HCT116 (cell line): ENCODE measurements around the gene MAN2B2. TPM values are rescaled to one million over a fixed set of nuclear protein-coding genes. Genes with fewer than 3 reads are reported as not detected.

Source experiments
- ATAC-seq: fragments of 200-7000 bp; cut with Tn5 transposase; 2 replicates; pipeline ENCODE4 v1.9.1; 2020; ENCODE audit warnings: mild to moderate bottlenecking, moderate library complexity
- BruUV-seq: library from RNA; stranded (reverse); fragments of 400-500 nt; replicated peaks from 2 replicates; lab custom pipeline; 2021; lab: Mats Ljungman, UMichigan
- CTCF ChIA-PET: fragments of 300-600 bp; sonication (Branson Sonifier 250); formaldehyde crosslinking; loops from one replicate; lab custom pipeline; 2021; ENCODE audit warnings: antibody characterized with exemption; lab: Charles Lee
- POLR2A ChIA-PET: fragments of 300-600, 350-600 bp; sonication (Branson Sonifier 250); formaldehyde crosslinking; loops from one replicate; lab custom pipeline; 2021; ENCODE audit warnings: antibody characterized with exemption; lab: Charles Lee
- RAD21 ChIA-PET, 2 experiments: fragments of 300-600 bp; sonication (Branson Sonifier 250); formaldehyde crosslinking; loops; one replicate each; lab custom pipeline; 2023; ENCODE audit warnings: low total read pairs in 2 of 2; ENCODE audit not compliant: uncharacterized antibody in 2 of 2, unreplicated experiment in 2 of 2, low non-redundant PET in 1 of 2; lab: Charles Lee
- DNase-seq: peaks from one replicate; pipeline ENCODE4 v3.0.0-alpha.2; 2010; ENCODE audit warnings: low read depth, low spot score
- H2AFZ ChIP-seq: fragments of 200-600 bp; shearing (Covaris generic), sonication (generic); 2 replicates; pipeline ENCODE4 v1.6.1; 2017; ENCODE audit warnings: low read depth, mixed run types, mixed read lengths, antibody characterized with exemption, low read length; ENCODE audit not compliant: poor library complexity, severe bottlenecking
- H3K27ac ChIP-seq: 2 replicates; pipeline ENCODE4 v1.5.1; 2012; ENCODE audit warnings: low read depth, low read length
- H3K27me3 ChIP-seq: fragments of 200-600 bp; sonication (generic); 2 replicates; pipeline ENCODE4 v1.6.1; 2016; ENCODE audit warnings: mixed run types, low read length, mixed read lengths; ENCODE audit not compliant: insufficient read depth
- H3K36me3 ChIP-seq, 2 experiments: fragments of 200-500 bp in 1 of 2; fragments of 200-600 bp in 1 of 2; sonication (Bioruptor generic) in 1 of 2; sonication (generic) in 1 of 2; 2 replicates each; pipeline versions ENCODE4 v1.5.1 to v1.6.1; 2014 to 2016; ENCODE audit warnings: low read length in 2 of 2, inconsistent platforms in 1 of 2, mixed read lengths in 1 of 2, mixed run types in 1 of 2; ENCODE audit not compliant: insufficient read depth in 2 of 2, control insufficient read depth in 1 of 2
- H3K4me1 ChIP-seq, 2 experiments: fragments of 200-600 bp in 1 of 2; sonication (generic) in 1 of 2; 2 replicates each; pipeline versions ENCODE4 v1.5.1 to v1.6.1; 2012 to 2017; ENCODE audit warnings: low read length in 2 of 2, inconsistent platforms in 1 of 2, mild to moderate bottlenecking in 1 of 2, mixed read lengths in 1 of 2, mixed run types in 1 of 2, moderate library complexity in 1 of 2; ENCODE audit not compliant: insufficient read depth in 2 of 2, control insufficient read depth in 1 of 2
- H3K4me2 ChIP-seq: fragments of 200-600 bp; sonication (generic); 2 replicates; pipeline ENCODE4 v1.6.1; 2017; ENCODE audit warnings: mixed run types, low read length, mixed read lengths
- H3K4me3 ChIP-seq, 2 experiments: fragments of 200-600 bp in 1 of 2; sonication (generic) in 1 of 2; replicated peaks in 1 of 2; 2 replicates each; pipeline ENCODE4 v1.5.1; 2011 to 2016; ENCODE audit warnings: low read length in 2 of 2, control low read depth in 1 of 2, low read depth in 1 of 2, mild to moderate bottlenecking in 1 of 2, mixed read lengths in 1 of 2, mixed run types in 1 of 2
- H3K79me2 ChIP-seq: fragments of 200-600 bp; sonication (generic); 2 replicates; pipeline ENCODE4 v1.6.1; 2017; ENCODE audit warnings: mild to moderate bottlenecking, mixed run types, low read length, moderate library complexity, mixed read lengths; ENCODE audit not compliant: insufficient read depth
- H3K9ac ChIP-seq: fragments of 200-600 bp; sonication (generic); 2 replicates; pipeline ENCODE4 v1.6.1; 2016; ENCODE audit warnings: low read length, mixed read lengths
- H3K9me2 ChIP-seq: fragments of 200-600 bp; sonication (generic), shearing (Covaris generic); 2 replicates; pipeline ENCODE4 v1.6.1; 2017; ENCODE audit warnings: mixed run types, mild to moderate bottlenecking, moderate library complexity; ENCODE audit not compliant: insufficient read depth
- H3K9me3 ChIP-seq, 2 experiments: fragments of 200-500 bp in 1 of 2; fragments of 200-600 bp in 1 of 2; sonication (Bioruptor generic) in 1 of 2; sonication (generic) in 1 of 2; 2 replicates each; pipeline ENCODE4 v1.6.1; 2014 to 2017; ENCODE audit warnings: low read length in 2 of 2, mixed read lengths in 2 of 2, inconsistent platforms in 1 of 2, low read depth in 1 of 2, mild to moderate bottlenecking in 1 of 2, mixed run types in 1 of 2, moderate library complexity in 1 of 2; ENCODE audit not compliant: control insufficient read depth in 1 of 2, insufficient read depth in 1 of 2
- H4K20me1 ChIP-seq: fragments of 200-600 bp; sonication (generic), shearing (Covaris generic); 2 replicates; pipeline ENCODE4 v1.6.1; 2017; ENCODE audit warnings: mixed run types, mild to moderate bottlenecking, moderate library complexity; ENCODE audit not compliant: insufficient read depth
- EGR1 ChIP-seq: IDR thresholded peaks from 2 replicates; pipeline ENCODE4 v1.6.1; 2012; ENCODE audit warnings: low read depth
- EZH2 ChIP-seq: fragments of 200-600 bp; sonication (generic); IDR thresholded peaks from 2 replicates; pipeline ENCODE4 v1.6.1; 2017; ENCODE audit warnings: antibody characterized with exemption, mixed run types
- EZH2phosphoT487 ChIP-seq: fragments of 200-600 bp; IDR thresholded peaks from 2 replicates; pipeline ENCODE4 v1.6.1; 2018; ENCODE audit warnings: antibody characterized with exemption, borderline replicate concordance
- JUND ChIP-seq: IDR thresholded peaks from 2 replicates; pipeline ENCODE4 v1.6.1; 2012
- POLR2A ChIP-seq: IDR thresholded peaks from 2 replicates; pipeline ENCODE4 v1.7.0; 2011; ENCODE audit warnings: borderline replicate concordance; ENCODE audit not compliant: insufficient read depth, insufficient read length; ENCODE audit errors: extremely low read depth
- REST ChIP-seq: IDR thresholded peaks from 2 replicates; pipeline ENCODE4 v1.6.1; 2012; ENCODE audit warnings: low read depth
- SIN3A ChIP-seq: IDR thresholded peaks from 2 replicates; pipeline ENCODE4 v1.6.1; 2012; ENCODE audit warnings: low read depth
- SRF ChIP-seq: IDR thresholded peaks from 2 replicates; pipeline ENCODE4 v1.6.1; 2012; ENCODE audit warnings: low read depth
- intact Hi-C: fragments of 100-400 bp; cut with micrococcal nuclease; formaldehyde crosslinking; loops from 2 replicates; pipeline ENCODE4 v1.10.0; 2022
- total RNA-seq: library from RNA; stranded (reverse); gene quantifications from one replicate; pipeline ENCODE4 v1.2.1, GENCODE V29; 2021; ENCODE audit not compliant: unreplicated experiment

Gene MAN2B2
- total RNA-seq, 1 experiment from 2014 or later: 18.0 TPM

DNA sequence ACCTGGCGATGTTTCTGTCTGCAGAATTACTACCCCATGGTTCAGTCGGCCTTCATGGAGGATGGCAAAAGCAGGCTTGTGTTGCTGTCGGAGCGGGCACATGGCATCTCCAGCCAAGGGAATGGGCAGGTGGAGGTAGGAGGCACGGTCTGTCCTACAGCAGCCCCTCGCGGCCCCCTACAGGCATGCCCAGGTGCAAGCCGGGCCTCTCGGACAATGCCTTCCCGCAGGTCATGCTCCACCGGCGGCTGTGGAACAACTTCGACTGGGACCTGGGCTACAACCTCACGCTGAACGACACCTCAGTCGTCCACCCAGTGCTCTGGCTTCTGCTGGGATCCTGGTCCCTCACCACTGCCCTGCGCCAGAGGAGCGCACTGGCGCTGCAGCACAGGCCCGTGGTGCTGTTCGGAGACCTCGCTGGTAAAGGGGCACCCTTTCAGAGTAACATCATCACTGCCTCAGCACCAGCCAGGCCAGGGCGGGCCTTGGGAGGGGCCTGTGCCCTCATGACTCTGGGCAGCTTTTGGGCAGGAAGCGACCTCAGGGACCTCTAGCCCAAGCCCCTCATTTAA, 36.0 kb downstream of the MAN2B2 start:
- Histone ChIP-seq H4K20me1 (no peaks in the 10 kb centered on the region), H3K4me3 (no peak overlapping the region), H3K36me3 (no peaks in the 10 kb centered on the region), H3K9me3 (no peaks in the 10 kb centered on the region), H3K79me2 (no peaks in the 10 kb centered on the region), H3K27me3 (no peaks in the 10 kb centered on the region), H3K27ac (no peak overlapping the region), H3K9ac (no peak overlapping the region)
- no TSS peak for BruUV-seq
- POLR2A ChIA-PET: no interaction called here
- CTCF ChIA-PET: no interaction called here
- no peak for TF ChIP-seq REST
- TF ChIP-seq POLR2A: no peak
- no peak for TF ChIP-seq EZH2phosphoT487
- no peak for TF ChIP-seq JUND
- no peak for TF ChIP-seq SRF
- no peak for TF ChIP-seq EGR1
- TF ChIP-seq EZH2: no peak
- no peak for TF ChIP-seq SIN3A
- TF ChIP-seq, all 23 proteins: peak for 0
- intact Hi-C loops: no loop called here
- Histone ChIP-seq H2AFZ (no peak overlapping the region), H3K4me1 (no peaks in the 10 kb centered on the region), H3K9me2 (no peaks in the 10 kb centered on the region), H3K4me2 (no peak overlapping the region)
- no peak for ATAC-seq
- RAD21 ChIA-PET: no interaction called here
- DNase-seq: no peak
